ENCODE results near the gene ARMC5. TPM values are rescaled to one million over a fixed set of nuclear protein-coding genes. Genes with fewer than 3 reads are reported as not detected.

ARMC5 gene
- total and polyA plus RNA-seq, 9 of the 15 experiments (the other 6 are each of a cell fraction or from before 2014, with no cell fraction given) = 0.11 to 13.5 (median 2.1) TPM

- Histone ChIP-seq H3K4me2 (ENCODE audit: insufficient read depth, low read length) (no peak overlapping the region), H3K9ac (ENCODE audit: insufficient read depth in 1 of 2, low read depth in 2 of 2, low read length in 2 of 2) (0 out of 4 replicates have a peak overlapping the region, but pooled peaks of 1 of the 2 experiments have one; percentile 21), H3K27ac (ENCODE audit: extremely low read depth, low read depth, low read length) (no peak overlapping the region), H3K4me1 (replicated peaks in 1 of 2; ENCODE audit: control insufficient read depth in 2 of 2, insufficient read depth in 2 of 2, low read length in 2 of 2) (no peaks in the 10 kb centered on the region), H3K9me3 (replicated peaks; ENCODE audit: control insufficient read depth, insufficient read depth, low read depth, low read length) (no peaks in the 10 kb centered on the region), H3K36me3 (ENCODE audit: control insufficient read depth, insufficient read depth, low read length) (peaks cover 61% of the 10 kb centered on the region; the same call in 2 of the 3 replicates), H3K27me3 (ENCODE audit: control insufficient read depth in 2 of 2, insufficient read depth in 2 of 2, low read length in 2 of 2) (no peaks in the 10 kb centered on the region), H3K4me3 (no peak overlapping the region), H3K79me2 (ENCODE audit: control insufficient read depth, insufficient read depth, low read length) (no peaks in the 10 kb centered on the region), H2AFZ (ENCODE audit: low read depth, low read length) (no peak overlapping the region), H4K20me1 (replicated peaks; ENCODE audit: control insufficient read depth, insufficient read depth, low read length) (no peaks in the 10 kb centered on the region), H3K9me1 (ENCODE audit: control insufficient read depth, insufficient read depth, low read length) (peaks cover 2% of the 10 kb centered on the region)
- ChIA-PET POLR2A (interaction anchor here (0.6 to 1.9 kb wide), 5 partner anchors 9 to 60 kb away, joined by 3 to 9 read pairs (median 4); partner anchors contain the start of gene RUSF1), CTCF (ENCODE audit: low intra/inter-chr PET ratio) (no interaction called here)
- BruUV-seq (replicated peaks) = no TSS peak
- intact Hi-C loops (cut with micrococcal nuclease) (no loop called here), in situ Hi-C loops (cut with MboI) (no loop called here)
- DNase-seq (ENCODE audit: extremely low read depth in 1 of 4, low spot score in 3 of 4) (no peak), FAIRE-seq (no peak), ATAC-seq (no peak)
- TF ChIP-seq E2F3 (CRISPR knock-in tag; IDR thresholded peaks at IDR 0.05) = no peak
- no peak for TF ChIP-seq E2F5 (CRISPR knock-in tag; IDR thresholded peaks at IDR 0.05)
- no peak for TF ChIP-seq CBX3 (IDR thresholded peaks at IDR 0.05; ENCODE audit: borderline replicate concordance in 1 of 2, low read length in 2 of 2)
- TF ChIP-seq NKRF (IDR thresholded peaks at IDR 0.05; ENCODE audit: borderline replicate concordance) = no peak
- no peak for TF ChIP-seq ZBTB26 (CRISPR knock-in tag; IDR thresholded peaks at IDR 0.05)
- no peak for TF ChIP-seq MLLT1 (IDR thresholded peaks at IDR 0.05)
- TF ChIP-seq EHMT2 (IDR thresholded peaks at IDR 0.05) = no peak
- TF ChIP-seq ADNP (tag; IDR thresholded peaks at IDR 0.05) = no peak
- TF ChIP-seq NONO (IDR thresholded peaks at IDR 0.05; ENCODE audit: low read depth in 2 of 2, low read length in 1 of 2) = no peak
- TF ChIP-seq STAG1 (CRISPR knock-in tag; IDR thresholded peaks at IDR 0.05; ENCODE audit: borderline replicate concordance) = no peak
- TF ChIP-seq FOS (IDR thresholded peaks at IDR 0.05; ENCODE audit: extremely low read depth, insufficient read length) = no peak
- no peak for TF ChIP-seq E4F1 (CRISPR knock-in tag; IDR thresholded peaks at IDR 0.05; ENCODE audit: borderline replicate concordance)
- 96% methylated on average over 6 of the region's 8 CpGs for WGBS (ENCODE audit: insufficient coverage, low coverage, missing lambda C conversion rate)
These were observed 39.2 kb downstream of the ARMC5 start for GRCh38 chr16:31498493-31498892.
